Fibroblast of skin of scalp (primary cell): ENCODE measurements around the gene GALNTL6. TPM values are rescaled to one million over a fixed set of nuclear protein-coding genes. Genes with fewer than 3 reads are reported as not detected.

Experiments used
- DNase-seq: peaks from one replicate; pipeline ENCODE4 v3.0.0-alpha.2; 2013
- polyA plus RNA-seq, 2 experiments: library from polyadenylated mRNA; unstranded; fragments of 120-200 nt; gene quantifications; one replicate each; pipeline ENCODE4 v1.2.1, GENCODE V29; 2013; ENCODE audit not compliant: insufficient read length in 2 of 2

GALNTL6 gene
- polyA plus RNA-seq (2013, experiment 1 of 2; ENCODE audit: insufficient read length), result 0.17 TPM
- 0.23 TPM for polyA plus RNA-seq (2013, experiment 2 of 2; ENCODE audit: insufficient read length)

GRCh38 chr4:171812665-171813525, at the start of gene GALNTL6:
GALNTL6 (plus strand) TSS chr4:171813404.
- peak; percentile 29 for DNase-seq

- DNase-seq, result no peak
These were observed 47.7 kb upstream of the GALNTL6 start for GRCh38 chr4:171765514-171765913.

- DNase-seq, result no peak
These were observed 38.5 kb upstream of the GALNTL6 start for GRCh38 chr4:171774642-171775190.

GRCh38 chr4:171779301-171779700, 33.9 kb upstream of the GALNTL6 start:
- DNase-seq, result no peak

GRCh38 chr4:171785388-171785787, 27.8 kb upstream of the GALNTL6 start:
- DNase-seq, result peak; percentile 0

- DNase-seq, result no peak
These were observed 19.5 kb upstream of the GALNTL6 start for GRCh38 chr4:171793723-171794122.

- no peak for DNase-seq
These were observed 18.7 kb upstream of the GALNTL6 start for GRCh38 chr4:171794528-171794927.

GRCh38 chr4:171809854-171810253, 3.4 kb upstream of the GALNTL6 start:
- DNase-seq, result no peak

- no peak for DNase-seq
These were observed 905 bp upstream of the GALNTL6 start for GRCh38 chr4:171812333-171812664.

- no peak for DNase-seq
These were observed 484 bp downstream of the GALNTL6 start for GRCh38 chr4:171813526-171814250.

GRCh38 chr4:171814545-171814944, 1.3 kb downstream of the GALNTL6 start:
- DNase-seq, result no peak

- no peak for DNase-seq
These were observed 3.8 kb downstream of the GALNTL6 start for GRCh38 chr4:171817026-171817425.

- DNase-seq, result no peak
These were observed 21.4 kb downstream of the GALNTL6 start for GRCh38 chr4:171834640-171835039.

GRCh38 chr4:171843456-171843855, 30.3 kb downstream of the GALNTL6 start:
- DNase-seq, result no peak

- peak; percentile 64 for DNase-seq
These were observed 33.0 kb downstream of the GALNTL6 start for GRCh38 chr4:171846232-171846631.

GRCh38 chr4:171846893-171847292, 33.7 kb downstream of the GALNTL6 start:
- no peak for DNase-seq

GRCh38 chr4:171847751-171848150, 34.5 kb downstream of the GALNTL6 start:
- DNase-seq, result peak; percentile 11

- no peak for DNase-seq
These were observed 36.5 kb downstream of the GALNTL6 start for GRCh38 chr4:171849686-171850222.

- DNase-seq, result no peak
These were observed 38.1 kb downstream of the GALNTL6 start for GRCh38 chr4:171851295-171851694.

GRCh38 chr4:171857302-171858012, 44.3 kb downstream of the GALNTL6 start:
- DNase-seq, result no peak

- no peak for DNase-seq
These were observed 62.1 kb downstream of the GALNTL6 start for GRCh38 chr4:171875291-171875690.

GRCh38 chr4:171876636-171877035, 63.4 kb downstream of the GALNTL6 start:
- DNase-seq, result peak; percentile 46
